Adrenal gland (tissue), 12 donors: ENCODE measurements around the gene ANKS6. TPM values are rescaled to one million over a fixed set of nuclear protein-coding genes. Genes with fewer than 3 reads are reported as not detected.

Experiments
- DNase-seq, 7 donors: peaks; one replicate each; pipeline ENCODE4 v3.0.0-alpha.2; 2019 to 2020
- H3K27ac ChIP-seq, 5 donors: fragments of 200-600 bp; sonication (generic) in 4 of 5; 1 replicate in 3 of 5; 2 replicates in 2 of 5; pipeline versions ENCODE4 v1.5.1 to v1.8.0; 2016 to 2020; ENCODE audit warnings: mild to moderate bottlenecking in 1 of 5
- H3K27me3 ChIP-seq: fragments of 200-600 bp; 2 replicates; pipeline ENCODE4 v1.8.0; 2021
- H3K36me3 ChIP-seq, 2 donors: fragments of 200-600 bp; replicated peaks in 1 of 2; 1 replicate in 1 of 2; 2 replicates in 1 of 2; pipeline versions ENCODE4 v1.5.1 to v1.8.0; 2018 to 2022
- H3K4me1 ChIP-seq, 2 donors: fragments of 200-600 bp; replicated peaks in 1 of 2; 1 replicate in 1 of 2; 2 replicates in 1 of 2; pipeline versions ENCODE4 v1.5.1 to v1.8.0; 2018 to 2021
- H3K4me3 ChIP-seq, 4 donors: fragments of 200-600 bp; sonication (generic) in 3 of 4; one replicate each; pipeline ENCODE4 v1.5.1; 2016 to 2018
- H3K9me3 ChIP-seq, 3 donors: fragments of 200-600 bp; sonication (generic) in 1 of 3; replicated peaks in 1 of 3; 1 replicate in 2 of 3; 2 replicates in 1 of 3; pipeline versions ENCODE4 v1.5.1 to v1.8.0; 2016 to 2021
- POLR2A ChIP-seq, 2 donors: fragments of 450-650 bp; IDR thresholded peaks; one replicate each; pipeline ENCODE4 v1.6.1; 2017; ENCODE audit warnings: antibody characterized with exemption in 2 of 2, mild to moderate bottlenecking in 2 of 2, moderate library complexity in 1 of 2
- WGBS, 4 donors: extraction: QIAGEN DNeasy Blood & Tissue Kit in 2 of 4; methylation state at CpG; one replicate each; pipeline versions ENCODE4 v1.1.5 to v1.1.7; 2013 to 2017; 5-methylcytosine and 5-hydroxymethylcytosine counted together
- intact Hi-C, 2 donors: fragments of 100-400 bp; cut with DNase I; formaldehyde crosslinking; loops; one replicate each; pipeline versions ENCODE4 v1.14.1 to v1.15.0; 2022 to 2023
- polyA plus RNA-seq, 3 donors: library from polyadenylated mRNA; stranded (reverse); fragments of 200-250 nt in 2 of 3; fragments of 350-450 nt in 1 of 3; fragmentation: Illumina TruSeq in 1 of 3; extraction: RNeasy Lipid Tissue Mini Kit (QIAGEN cat#74804) in 1 of 3; gene quantifications; one replicate each; pipeline ENCODE4 v1.2.3, GENCODE V29; 2013 to 2014
- total RNA-seq, 9 donors: library from RNA; depleted of rRNA in 4 of 9; stranded (reverse); fragments of >200 nt in 4 of 9; fragments of 120-200 nt in 1 of 9; fragmentation: NEBNext Ultra II Directional in 1 of 9; extraction: Animal tissue kit (Norgen Biotek cat#: 25700) in 1 of 9; gene quantifications; one replicate each; pipeline versions ENCODE4 v1.1.0 to v1.2.4, GENCODE V29; 2013 to 2023
- TF ChIP-seq, protein P1 (sequence below), 6 experiments: fragments of 450-650 bp in 4 of 6; fragments of 200-600 bp in 2 of 6; sonication (generic) in 1 of 6; IDR thresholded peaks; 1 replicate in 5 of 6; 2 replicates in 1 of 6; pipeline versions ENCODE4 v1.5.1 to v1.8.0; 2016 to 2021; ENCODE audit warnings: antibody characterized with exemption in 6 of 6, mild to moderate bottlenecking in 2 of 6, moderate library complexity in 1 of 6
- donor health status: healthy with polysubstance abuse.
- donor health status: Bipolar disorder and iron deficiency.
- donor health status: DM: yes; HTN: yes; CAD: no.
- donor health status: DM: no; HTN: no; CAD: no.
- donor health status: DM: no; HTN: no; CAD: no.
- donor health status: DM: yes; HTN: yes; CAD: no.

ANKS6 gene
- total and polyA plus RNA-seq, 12 donors: 4.3 to 28.4 (median 14.9) TPM

- TF ChIP-seq, protein P1, sequence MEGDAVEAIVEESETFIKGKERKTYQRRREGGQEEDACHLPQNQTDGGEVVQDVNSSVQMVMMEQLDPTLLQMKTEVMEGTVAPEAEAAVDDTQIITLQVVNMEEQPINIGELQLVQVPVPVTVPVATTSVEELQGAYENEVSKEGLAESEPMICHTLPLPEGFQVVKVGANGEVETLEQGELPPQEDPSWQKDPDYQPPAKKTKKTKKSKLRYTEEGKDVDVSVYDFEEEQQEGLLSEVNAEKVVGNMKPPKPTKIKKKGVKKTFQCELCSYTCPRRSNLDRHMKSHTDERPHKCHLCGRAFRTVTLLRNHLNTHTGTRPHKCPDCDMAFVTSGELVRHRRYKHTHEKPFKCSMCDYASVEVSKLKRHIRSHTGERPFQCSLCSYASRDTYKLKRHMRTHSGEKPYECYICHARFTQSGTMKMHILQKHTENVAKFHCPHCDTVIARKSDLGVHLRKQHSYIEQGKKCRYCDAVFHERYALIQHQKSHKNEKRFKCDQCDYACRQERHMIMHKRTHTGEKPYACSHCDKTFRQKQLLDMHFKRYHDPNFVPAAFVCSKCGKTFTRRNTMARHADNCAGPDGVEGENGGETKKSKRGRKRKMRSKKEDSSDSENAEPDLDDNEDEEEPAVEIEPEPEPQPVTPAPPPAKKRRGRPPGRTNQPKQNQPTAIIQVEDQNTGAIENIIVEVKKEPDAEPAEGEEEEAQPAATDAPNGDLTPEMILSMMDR (IDR thresholded peaks at IDR 0.05): no peak
- no peak for TF ChIP-seq POLR2A (IDR thresholded peaks at IDR 0.05)
- Histone ChIP-seq H3K9me3 (no peaks in the 10 kb centered on the region), H3K27ac (no peak overlapping the region), H3K36me3 (peaks cover 0 to 9% of the 10 kb centered on the region in 2 donors), H3K4me1 (no peaks in the 10 kb centered on the region), H3K27me3 (no peaks in the 10 kb centered on the region), H3K4me3 (no peak overlapping the region)
- intact Hi-C loops: no loop called here
- DNase-seq: no peak
- WGBS, 4 donors: 92 to 95% (median 93%) methylated on average over 6 of the region's 6 CpGs
Observed at GRCh38 chr9:98755006-98755618, 41.2 kb downstream of the ANKS6 start.

DNA sequence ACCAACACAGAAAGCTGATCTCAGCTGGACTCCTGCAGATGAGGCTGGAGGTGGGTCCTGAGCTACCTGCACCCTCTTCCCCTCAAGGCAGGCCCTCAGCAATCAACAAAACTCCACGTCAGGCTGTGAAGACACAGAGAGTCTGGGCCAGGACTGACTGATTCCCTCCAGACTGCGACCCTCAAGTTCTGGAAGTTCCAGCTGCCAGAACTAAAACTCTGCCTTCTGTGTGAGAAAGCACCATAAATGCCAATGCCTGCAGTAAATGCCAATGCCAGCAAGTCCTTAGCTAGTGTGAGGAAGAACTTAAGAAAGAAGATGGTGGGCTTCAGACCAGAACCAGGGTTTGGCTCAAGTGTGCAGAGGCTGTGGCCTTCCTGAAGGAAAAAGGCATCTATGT lies 45.1 kb downstream of the ANKS6 start:
- peaks cover 0 to 5% of the 10 kb centered on the region in 2 donors for H3K36me3 ChIP-seq
- H3K27ac ChIP-seq: no peak overlapping the region
- TF ChIP-seq, protein P1 (IDR thresholded peaks at IDR 0.05): no peak
- no peak for TF ChIP-seq POLR2A (IDR thresholded peaks at IDR 0.05)
- no peaks in the 10 kb centered on the region for H3K27me3 ChIP-seq
- no peaks in the 10 kb centered on the region for H3K4me1 ChIP-seq
- no peaks in the 10 kb centered on the region for H3K9me3 ChIP-seq
- intact Hi-C loops: no loop called here
- 69 to 97% (median 88%) methylated on average over 2 of the region's 2 CpGs for WGBS, 4 donors
- no peak for DNase-seq
- H3K4me3 ChIP-seq: no peak overlapping the region

DNA sequence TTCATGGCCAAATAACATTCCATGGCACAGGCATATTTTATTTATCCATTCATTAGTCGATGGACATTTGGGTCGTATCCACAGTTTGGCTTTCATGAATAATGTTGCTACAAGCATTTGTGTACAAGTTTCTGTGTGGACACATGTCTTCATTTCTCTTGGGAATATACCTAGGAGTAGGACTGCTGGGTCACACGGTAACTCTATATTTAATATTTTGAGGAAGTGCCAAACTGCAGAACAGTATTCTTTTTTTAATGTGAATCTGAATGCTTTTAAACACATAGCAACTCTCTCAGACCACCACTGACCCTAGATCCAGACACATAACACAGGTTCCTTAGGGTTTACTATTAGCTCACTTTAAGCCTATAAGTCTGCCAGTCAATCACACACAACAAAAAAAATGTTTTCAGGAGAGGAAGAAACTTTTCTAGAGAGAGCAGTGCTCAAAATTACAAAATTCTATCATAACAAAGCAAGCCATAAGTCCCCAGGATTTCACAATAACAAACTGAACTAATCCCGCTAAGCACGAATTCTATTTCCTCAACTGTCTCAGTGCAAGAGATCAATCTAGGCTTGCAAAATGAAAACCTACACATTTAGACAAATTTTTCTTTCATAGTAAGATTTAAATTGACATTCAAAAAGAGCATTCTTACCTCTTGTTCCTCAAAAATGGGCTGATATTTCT lies 45.8 kb downstream of the ANKS6 start:
- H3K4me3 ChIP-seq: no peak overlapping the region
- no peak overlapping the region for H3K27ac ChIP-seq
- TF ChIP-seq, protein P1 (IDR thresholded peaks at IDR 0.05): no peak
- TF ChIP-seq POLR2A (IDR thresholded peaks at IDR 0.05): no peak
- H3K4me1 ChIP-seq: no peaks in the 10 kb centered on the region
- H3K9me3 ChIP-seq: no peaks in the 10 kb centered on the region
- H3K36me3 ChIP-seq: peaks cover 0 to under 1% of the 10 kb centered on the region in 2 donors
- DNase-seq: no peak
- 81 to 86% (median 82%) methylated on average over 5 of the region's 5 CpGs for WGBS, 4 donors
- intact Hi-C loops: no loop called here
- H3K27me3 ChIP-seq: no peaks in the 10 kb centered on the region

DNA sequence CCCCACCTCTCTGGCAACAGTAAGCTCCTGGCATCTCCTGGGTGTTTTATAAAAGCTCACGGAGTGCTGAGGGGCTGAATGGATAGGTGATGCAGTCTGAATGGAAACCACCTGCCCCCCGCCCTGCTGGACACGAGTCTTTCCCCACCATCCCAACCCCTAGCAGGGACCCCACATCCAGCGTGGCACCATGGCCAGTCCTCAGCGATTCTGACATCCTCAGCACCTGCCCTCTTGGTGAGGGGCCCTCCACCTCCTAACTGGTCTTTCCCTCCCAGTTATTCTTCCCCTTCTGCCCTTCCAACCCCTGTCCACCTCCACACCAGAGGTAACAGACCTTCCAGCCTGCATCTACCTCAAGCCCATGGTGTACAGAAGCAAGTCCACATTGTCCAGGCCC lies 48.9 kb downstream of the ANKS6 start:
- peaks cover 0 to 4% of the 10 kb centered on the region in 2 donors for H3K36me3 ChIP-seq
- H3K4me3 ChIP-seq: no peak overlapping the region
- 94 to 100% (median 97%) methylated on average over 3 to 5 of the region's 5 CpGs for WGBS, 4 donors
- TF ChIP-seq POLR2A (IDR thresholded peaks at IDR 0.05): no peak
- TF ChIP-seq, protein P1 (IDR thresholded peaks at IDR 0.05): no peak
- no peak overlapping the region for H3K27ac ChIP-seq
- no peaks in the 10 kb centered on the region for H3K9me3 ChIP-seq
- H3K4me1 ChIP-seq: no peaks in the 10 kb centered on the region
- H3K27me3 ChIP-seq: no peaks in the 10 kb centered on the region
- intact Hi-C loops: no loop called here
- DNase-seq: no peak
